HUES48 (cell line): Measurements from ENCODE around the gene PROSER2.

Experiments used
- H3K27ac ChIP-seq: one replicate; pipeline ENCODE4 v1.7.0; 2013; ENCODE audit warnings: low read depth, low read length, inconsistent platforms
- H3K27me3 ChIP-seq: 2 replicates; pipeline ENCODE4 v1.6.1; 2013; ENCODE audit warnings: mild to moderate bottlenecking, low read length; ENCODE audit not compliant: control insufficient read depth, insufficient read depth
- H3K36me3 ChIP-seq: 2 replicates; pipeline ENCODE4 v1.6.1; 2013; ENCODE audit warnings: low read length; ENCODE audit not compliant: control insufficient read depth, insufficient read depth
- H3K4me1 ChIP-seq: 2 replicates; pipeline ENCODE4 v1.6.1; 2013; ENCODE audit warnings: mild to moderate bottlenecking, low read length; ENCODE audit not compliant: control insufficient read depth, insufficient read depth
- H3K4me3 ChIP-seq: 2 replicates; pipeline ENCODE4 v1.5.1; 2013; ENCODE audit warnings: mild to moderate bottlenecking, low read depth, low read length
- H3K9ac ChIP-seq: 2 replicates; pipeline ENCODE4 v1.6.1; 2013; ENCODE audit warnings: mild to moderate bottlenecking, low read depth, low read length, moderate library complexity
- H3K9me3 ChIP-seq: 2 replicates; pipeline ENCODE4 v1.6.1; 2013; ENCODE audit warnings: low read length; ENCODE audit not compliant: control insufficient read depth, insufficient read depth

Gene PROSER2

DNA sequence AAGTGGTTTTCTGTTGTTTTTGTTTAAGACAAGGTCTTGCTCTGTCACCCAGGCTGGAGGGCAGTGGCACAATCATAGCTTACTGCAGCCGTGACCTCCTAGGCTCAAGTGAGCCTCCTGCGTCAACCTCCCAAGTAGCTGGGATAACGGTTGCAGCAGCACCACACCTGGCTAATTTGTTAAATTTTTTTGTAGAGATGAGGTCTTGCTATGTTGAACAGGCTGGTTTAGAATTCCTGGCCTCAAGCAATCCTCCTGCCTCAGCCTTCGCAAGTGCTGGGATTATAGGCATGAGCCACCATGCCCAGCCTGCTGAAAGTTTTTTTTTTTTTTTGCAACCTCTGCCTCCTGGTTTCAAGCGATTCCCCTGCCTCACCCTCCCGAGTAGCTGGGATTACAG lies 31.1 kb downstream of the PROSER2 start:
- no peak overlapping the region for H3K27ac ChIP-seq
- H3K36me3 ChIP-seq = 0 out of 2 replicates have a peak, but pooled peaks cover 8% of the 10 kb centered on the region
- H3K27me3 ChIP-seq = no peaks in the 10 kb centered on the region
- no peak overlapping the region for H3K9ac ChIP-seq
- H3K4me3 ChIP-seq = no peak overlapping the region
- no peaks in the 10 kb centered on the region for H3K9me3 ChIP-seq
- H3K4me1 ChIP-seq = no peaks in the 10 kb centered on the region

DNA sequence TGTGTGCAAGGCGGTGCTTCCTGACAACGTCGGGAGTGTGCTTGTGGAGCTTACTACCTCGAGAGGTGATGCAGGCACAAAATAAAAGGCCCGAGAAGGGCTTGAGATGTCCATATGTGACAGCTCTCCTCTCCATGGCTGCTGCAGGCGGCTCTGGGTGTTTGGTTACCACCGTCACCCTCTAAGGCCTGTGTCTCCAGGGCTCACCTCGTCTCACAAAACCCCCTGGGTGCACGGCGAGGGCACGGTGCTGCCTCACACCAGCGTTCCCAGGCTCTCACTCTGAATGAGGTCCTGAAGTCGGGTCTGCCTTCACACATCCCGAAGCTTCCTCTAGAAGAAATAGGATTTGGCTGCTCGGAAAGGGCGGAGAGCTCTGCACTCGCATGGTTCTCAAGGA lies 32.9 kb downstream of the PROSER2 start:
- H3K36me3 ChIP-seq = 0 out of 2 replicates have a peak, but pooled peaks cover 7% of the 10 kb centered on the region
- H3K4me1 ChIP-seq = no peaks in the 10 kb centered on the region
- no peaks in the 10 kb centered on the region for H3K27me3 ChIP-seq
- no peak overlapping the region for H3K4me3 ChIP-seq
- no peak overlapping the region for H3K27ac ChIP-seq
- no peaks in the 10 kb centered on the region for H3K9me3 ChIP-seq
- no peak overlapping the region for H3K9ac ChIP-seq

DNA sequence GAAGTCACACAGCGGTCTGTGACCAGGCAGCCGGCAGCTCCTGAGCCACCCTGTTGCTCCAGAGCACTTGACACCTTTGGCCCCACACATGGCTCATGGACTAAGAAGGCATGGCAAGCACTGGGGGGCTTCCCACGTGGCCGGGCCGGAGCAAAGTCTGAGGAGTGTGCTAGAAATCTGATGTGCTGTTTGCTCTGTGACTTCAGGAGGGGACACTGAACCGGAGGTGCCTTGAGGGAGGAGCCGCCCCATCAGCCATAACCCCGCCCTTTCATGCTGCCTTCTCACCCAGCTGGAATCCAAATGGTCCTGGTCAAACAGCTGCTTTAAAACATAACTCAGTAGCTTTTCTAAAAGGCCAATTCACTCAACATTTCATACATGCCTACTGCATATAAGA lies 33.5 kb downstream of the PROSER2 start:
- Histone ChIP-seq H3K4me3 (no peak overlapping the region), H3K9me3 (no peaks in the 10 kb centered on the region), H3K4me1 (no peaks in the 10 kb centered on the region), H3K27me3 (no peaks in the 10 kb centered on the region), H3K9ac (no peak overlapping the region), H3K36me3 (0 out of 2 replicates have a peak, but pooled peaks cover 4% of the 10 kb centered on the region), H3K27ac (no peak overlapping the region)

DNA sequence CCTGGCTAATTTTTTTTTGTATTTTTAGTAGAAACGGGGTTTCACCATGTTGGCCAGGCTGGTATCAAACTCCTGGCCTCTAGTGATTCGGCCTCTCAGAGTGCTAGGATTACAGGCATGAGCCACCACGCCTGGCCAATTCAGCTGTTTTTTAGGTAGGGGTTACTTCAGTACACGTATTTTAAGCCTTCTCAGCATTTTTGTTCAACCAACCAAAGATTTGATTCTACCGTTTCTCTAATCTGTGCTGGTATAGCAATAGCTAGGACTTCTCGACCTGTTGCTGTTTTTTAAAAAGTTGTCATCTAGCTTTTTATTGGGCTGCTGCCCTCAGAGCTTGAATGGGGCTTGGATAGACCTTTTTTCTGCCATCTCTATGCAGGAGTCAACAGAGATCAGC lies 34.9 kb downstream of the PROSER2 start:
- Histone ChIP-seq H3K4me1 (no peaks in the 10 kb centered on the region), H3K9ac (no peak overlapping the region), H3K9me3 (no peaks in the 10 kb centered on the region), H3K27me3 (no peaks in the 10 kb centered on the region), H3K27ac (no peak overlapping the region), H3K4me3 (no peak overlapping the region), H3K36me3 (0 out of 2 replicates have a peak, but pooled peaks cover 4% of the 10 kb centered on the region)

DNA sequence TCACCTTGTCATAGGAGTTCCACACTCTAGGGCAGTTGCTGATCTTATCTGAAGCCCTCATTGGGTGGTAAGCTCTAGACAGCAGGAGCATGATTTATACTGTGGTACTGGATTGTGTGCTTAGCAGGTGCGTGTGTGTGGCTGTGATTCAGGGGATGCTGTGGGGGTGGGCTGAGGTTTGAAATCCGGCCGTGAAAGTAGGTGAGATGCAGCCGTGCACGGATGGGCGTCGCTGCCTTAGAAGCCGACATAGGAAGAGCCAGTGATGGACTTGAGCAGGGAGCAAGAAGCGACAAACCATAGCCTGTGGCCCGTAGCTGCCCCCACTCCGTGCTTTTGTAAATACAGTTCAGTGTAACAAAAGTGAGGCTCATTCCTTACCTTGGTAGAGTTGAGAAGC lies 38.2 kb downstream of the PROSER2 start:
- no peak overlapping the region for H3K27ac ChIP-seq
- H3K4me3 ChIP-seq = no peak overlapping the region
- H3K36me3 ChIP-seq = 0 out of 2 replicates have a peak, but pooled peaks cover 4% of the 10 kb centered on the region
- H3K4me1 ChIP-seq = no peaks in the 10 kb centered on the region
- H3K9me3 ChIP-seq = no peaks in the 10 kb centered on the region
- no peaks in the 10 kb centered on the region for H3K27me3 ChIP-seq
- H3K9ac ChIP-seq = no peak overlapping the region

DNA sequence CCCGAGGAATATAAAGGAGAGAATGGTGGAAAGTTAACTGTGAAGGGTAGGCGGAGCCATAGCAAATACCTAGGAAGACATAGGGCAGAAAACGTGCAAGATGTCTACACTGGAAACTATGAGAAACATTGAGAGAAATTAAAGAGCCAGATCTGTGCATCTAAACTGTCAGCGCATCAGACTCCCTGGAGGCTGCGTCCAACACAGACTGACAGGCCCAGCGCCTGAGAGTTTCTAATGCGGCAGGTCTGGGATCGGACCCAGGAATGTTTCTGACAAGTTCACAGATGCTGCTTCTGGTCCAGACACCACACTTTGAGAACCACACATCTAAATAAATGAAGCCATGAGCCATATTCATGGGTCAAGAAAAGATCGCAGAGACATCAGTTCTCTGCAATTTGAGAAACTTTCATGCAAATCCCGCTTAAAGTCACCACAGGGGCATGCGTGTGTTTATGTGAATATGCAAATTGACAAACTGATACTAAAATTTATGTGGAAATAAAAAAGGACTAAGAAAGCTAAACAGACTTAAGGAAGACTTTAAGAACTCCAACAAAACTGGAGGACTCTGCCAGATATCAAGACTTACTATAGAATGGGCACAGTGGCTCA lies 38.8 kb downstream of the PROSER2 start:
- Histone ChIP-seq H3K27me3 (no peaks in the 10 kb centered on the region), H3K4me3 (no peak overlapping the region), H3K4me1 (no peaks in the 10 kb centered on the region), H3K36me3 (0 out of 2 replicates have a peak, but pooled peaks cover 2% of the 10 kb centered on the region), H3K9me3 (no peaks in the 10 kb centered on the region), H3K27ac (no peak overlapping the region), H3K9ac (no peak overlapping the region)

DNA sequence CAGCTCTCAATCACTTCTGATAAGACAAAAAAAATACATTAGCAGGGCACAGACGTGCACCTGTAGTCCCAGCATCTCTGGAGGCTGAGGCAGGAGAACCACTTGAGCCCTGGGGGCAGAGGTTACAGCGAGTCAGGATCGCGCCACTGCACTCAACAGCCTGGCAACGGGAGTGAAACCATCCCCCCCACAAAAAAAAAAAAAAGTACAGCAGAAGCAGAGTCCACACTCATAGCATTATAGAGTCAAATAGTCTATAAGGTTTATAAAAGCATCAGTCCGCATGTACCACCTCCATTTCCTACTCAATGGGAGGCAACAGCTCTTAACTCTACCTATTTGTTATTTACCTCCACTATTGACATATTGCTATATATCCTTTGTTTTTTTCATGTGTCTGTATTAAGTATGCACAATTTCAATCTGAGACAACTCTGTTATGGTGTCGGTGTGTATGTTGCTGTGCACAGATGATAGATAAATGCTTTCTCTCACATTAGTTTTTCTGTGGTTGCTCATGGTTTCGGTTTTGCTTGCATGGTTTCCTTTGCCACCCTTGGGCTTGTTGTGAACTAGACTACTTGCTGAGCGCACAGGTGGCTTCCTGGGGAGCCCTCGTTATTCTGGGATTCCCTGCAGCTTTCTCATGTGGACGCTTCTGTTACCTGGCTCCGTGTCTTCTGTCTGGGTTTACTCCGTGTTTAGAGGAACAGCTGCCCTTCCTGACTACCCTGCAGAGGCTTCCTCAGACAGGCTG lies 40.4 kb downstream of the PROSER2 start:
- no peak overlapping the region for H3K4me3 ChIP-seq
- no peaks in the 10 kb centered on the region for H3K36me3 ChIP-seq
- no peaks in the 10 kb centered on the region for H3K4me1 ChIP-seq
- H3K27me3 ChIP-seq = no peaks in the 10 kb centered on the region
- no peaks in the 10 kb centered on the region for H3K9me3 ChIP-seq
- no peak overlapping the region for H3K27ac ChIP-seq
- no peak overlapping the region for H3K9ac ChIP-seq

DNA sequence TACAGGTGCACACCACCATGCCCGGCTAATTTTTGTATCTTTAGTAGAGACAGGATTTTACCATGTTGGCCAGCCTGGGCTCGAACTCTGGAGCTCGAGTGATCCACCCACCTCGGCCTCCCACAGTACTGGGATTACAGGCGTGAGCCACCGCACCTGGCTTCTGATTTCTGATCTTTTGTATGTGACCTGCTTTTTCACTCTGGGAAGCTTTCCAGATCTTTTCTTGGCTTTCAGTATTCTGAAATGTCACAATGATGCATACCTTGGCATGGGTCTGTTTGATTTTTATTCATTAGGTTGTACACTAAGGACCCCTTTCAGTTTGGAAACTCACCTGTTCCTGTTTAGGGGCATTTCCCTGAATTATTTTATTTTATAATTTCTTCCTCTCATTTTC lies 41.6 kb downstream of the PROSER2 start:
- Histone ChIP-seq H3K4me1 (no peaks in the 10 kb centered on the region), H3K36me3 (no peaks in the 10 kb centered on the region), H3K9ac (no peak overlapping the region), H3K4me3 (no peak overlapping the region), H3K27ac (no peak overlapping the region), H3K9me3 (no peaks in the 10 kb centered on the region), H3K27me3 (no peaks in the 10 kb centered on the region)

DNA sequence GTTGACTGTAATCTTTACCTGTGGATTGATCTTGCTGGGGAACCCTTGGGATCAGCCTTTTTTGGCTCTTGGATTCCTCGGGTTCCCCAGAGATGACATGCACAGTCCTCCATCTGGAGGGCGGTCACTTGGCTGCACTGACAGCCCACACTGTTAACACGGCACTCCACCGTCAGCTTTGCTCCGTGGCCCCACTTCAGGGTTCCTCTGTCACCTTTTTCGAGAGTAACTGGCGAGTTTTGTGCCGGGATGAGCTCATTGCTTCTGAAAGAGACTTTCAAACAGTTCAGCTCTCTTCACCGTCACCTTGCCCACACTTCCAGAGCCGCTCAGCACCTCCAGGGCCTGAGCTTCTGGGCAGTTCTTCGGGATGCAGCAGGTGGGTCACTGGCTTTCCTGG lies 42.4 kb downstream of the PROSER2 start:
- no peak overlapping the region for H3K4me3 ChIP-seq
- no peaks in the 10 kb centered on the region for H3K4me1 ChIP-seq
- H3K27me3 ChIP-seq = no peaks in the 10 kb centered on the region
- no peak overlapping the region for H3K9ac ChIP-seq
- no peak overlapping the region for H3K27ac ChIP-seq
- no peaks in the 10 kb centered on the region for H3K36me3 ChIP-seq
- no peaks in the 10 kb centered on the region for H3K9me3 ChIP-seq

DNA sequence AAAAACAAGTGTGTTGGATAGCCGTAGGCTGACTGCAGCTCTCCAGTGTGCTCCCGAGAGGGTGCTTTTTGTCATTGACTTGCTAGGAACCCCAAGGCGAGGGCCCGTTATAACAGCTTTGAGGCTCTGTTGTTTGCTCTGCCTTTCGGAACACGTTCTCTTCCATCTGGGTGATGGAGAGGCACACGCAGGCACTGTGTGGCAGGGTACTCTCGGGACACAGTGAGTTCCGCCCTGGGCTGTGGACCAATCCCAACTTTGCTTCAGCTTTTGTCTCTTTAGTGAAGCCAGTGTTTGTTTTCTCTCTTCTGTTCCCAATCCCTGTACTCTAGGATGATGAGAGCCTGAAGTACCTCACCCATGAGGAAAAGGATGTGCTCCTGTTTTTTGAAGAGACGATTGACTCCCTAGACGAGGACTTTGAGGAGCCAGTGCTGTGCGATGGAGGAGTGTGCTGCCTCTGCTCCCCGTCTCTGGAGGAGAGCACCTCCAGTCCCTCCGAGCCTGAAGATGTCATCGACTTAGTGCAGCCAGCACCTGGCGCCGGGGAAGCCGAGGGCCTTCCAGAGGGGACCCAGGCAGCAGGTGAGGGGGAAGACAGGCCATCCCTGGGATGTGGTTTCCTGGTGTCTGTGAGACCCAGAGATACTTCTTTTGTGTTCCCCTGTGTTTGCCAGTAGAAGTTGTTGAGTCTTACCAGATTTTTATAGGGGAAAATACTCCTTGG lies 43.2 kb downstream of the PROSER2 start:
- Histone ChIP-seq H3K27ac (no peak overlapping the region), H3K27me3 (no peaks in the 10 kb centered on the region), H3K9me3 (no peaks in the 10 kb centered on the region), H3K4me1 (no peaks in the 10 kb centered on the region), H3K36me3 (no peaks in the 10 kb centered on the region), H3K4me3 (no peak overlapping the region), H3K9ac (no peak overlapping the region)

DNA sequence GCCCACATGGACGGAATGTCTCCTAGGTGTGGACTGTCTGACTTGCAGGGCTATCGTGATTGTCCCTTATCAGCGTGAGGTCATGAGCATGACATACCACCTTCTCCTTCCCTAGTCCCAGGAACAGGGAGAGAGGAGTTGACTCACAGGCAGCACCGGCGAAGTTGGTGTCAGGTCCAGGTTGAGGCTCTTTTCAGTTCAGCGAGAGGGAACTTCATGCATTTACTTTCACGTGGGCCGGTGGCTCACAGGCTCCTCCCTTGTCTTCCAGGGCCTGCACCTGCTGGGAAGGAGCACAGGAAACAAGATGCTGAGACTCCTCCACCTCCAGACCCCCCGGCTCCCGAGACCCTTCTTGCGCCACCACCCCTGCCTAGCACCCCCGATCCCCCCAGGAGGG lies 46.1 kb downstream of the PROSER2 start:
- H3K9me3 ChIP-seq = no peaks in the 10 kb centered on the region
- no peaks in the 10 kb centered on the region for H3K36me3 ChIP-seq
- H3K27ac ChIP-seq = no peak overlapping the region

More for the DNA sequence above, 46.1 kb downstream of the PROSER2 start:
- Histone ChIP-seq H3K4me3 (no peak overlapping the region), H3K9ac (no peak overlapping the region), H3K4me1 (peaks cover under 1% of the 10 kb centered on the region; the same call in 1 of the 2 replicates), H3K27me3 (no peaks in the 10 kb centered on the region)
